ENCODE data around the gene MRPL1. TPM values are rescaled to one million over a fixed set of nuclear protein-coding genes. Genes with fewer than 3 reads are reported as not detected.

The MRPL1 gene
- 30.9 and 49.9 TPM in 2 replicates for polyA plus RNA-seq (2011; rRNA removed)
- 4.9 and 9.3 TPM in 2 replicates for polyA minus RNA-seq (2011; rRNA and poly(A)+ RNA removed)

- Histone ChIP-seq H3K9me3 (ENCODE audit: control insufficient read depth, insufficient read depth, low read length) (no peaks in the 10 kb centered on the region), H3K4me3 (ENCODE audit: low read depth, low read length) (peak within 1 kb of the TSS; percentile 93), H3K27me3 (ENCODE audit: control insufficient read depth, insufficient read depth, low read length) (no peaks in the 10 kb centered on the region), H3K27ac (ENCODE audit: low read depth, low read length) (peak within 1 kb of the TSS; percentile 98)
- CTCF ChIA-PET: interaction anchor here (0.5 to 2.0 kb wide), 15 partner anchors 16 to 747 kb away, joined by 3 to 8 read pairs (median 3); no protein-coding TSS in a partner anchor
- DNase-seq (ENCODE audit: low read depth, low spot score): peak; percentile 88
- POLR2A ChIA-PET: interaction anchor here (0.7 to 2.0 kb wide), 11 partner anchors 10 to 781 kb away, joined by 3 to 20 read pairs (median 3); partner anchors contain the start of gene CNOT6L
- no peak for TF ChIP-seq CTCF (IDR thresholded peaks at IDR 0.05; ENCODE audit: low read depth, low read length)
Measured at GRCh38 chr4:77862478-77863216, at the start of gene MRPL1. MRPL1 (plus strand) TSS chr4:77862830; CDS start chr4:77862849, 19 bp downstream.

GRCh38 chr4:77815636-77816035 is 47.0 kb upstream of the MRPL1 start:
- H3K9me3 ChIP-seq (ENCODE audit: control insufficient read depth, insufficient read depth, low read length): no peaks in the 10 kb centered on the region; the same call in 1 of the 2 replicates
- ChIA-PET POLR2A (no interaction called here), CTCF (no interaction called here)
- TF ChIP-seq CTCF (IDR thresholded peaks at IDR 0.05; ENCODE audit: low read depth, low read length): no peak
- no peaks in the 10 kb centered on the region for H3K27me3 ChIP-seq (ENCODE audit: control insufficient read depth, insufficient read depth, low read length)
- no peak overlapping the region for H3K27ac ChIP-seq (ENCODE audit: low read depth, low read length)
- no peak for DNase-seq (ENCODE audit: low read depth, low spot score)
- no peak overlapping the region for H3K4me3 ChIP-seq (ENCODE audit: low read depth, low read length)

- no peaks in the 10 kb centered on the region; the same call in 1 of the 2 replicates for H3K9me3 ChIP-seq (ENCODE audit: control insufficient read depth, insufficient read depth, low read length)
- no peaks in the 10 kb centered on the region for H3K27me3 ChIP-seq (ENCODE audit: control insufficient read depth, insufficient read depth, low read length)
- no peak for TF ChIP-seq CTCF (IDR thresholded peaks at IDR 0.05; ENCODE audit: low read depth, low read length)
- POLR2A ChIA-PET: no interaction called here
- H3K27ac ChIP-seq (ENCODE audit: low read depth, low read length): no peak overlapping the region
- DNase-seq (ENCODE audit: low read depth, low spot score): no peak
- CTCF ChIA-PET: interaction anchor here (1.9 kb wide), 1 partner anchor 16 kb away, joined by 7 read pairs; no protein-coding TSS in a partner anchor
- no peak overlapping the region for H3K4me3 ChIP-seq (ENCODE audit: low read depth, low read length)
Measured at GRCh38 chr4:77816546-77816945, 46.1 kb upstream of the MRPL1 start.

GRCh38 chr4:77817304-77818072 is 45.1 kb upstream of the MRPL1 start:
- POLR2A ChIA-PET: interaction anchor here (0.7 to 2.2 kb wide), 3 partner anchors 45 to 727 kb away, joined by 3 to 17 read pairs (median 3); partner anchors contain the start of gene MRPL1
- Histone ChIP-seq H3K9me3 (ENCODE audit: control insufficient read depth, insufficient read depth, low read length) (no peaks in the 10 kb centered on the region; the same call in 1 of the 2 replicates), H3K4me3 (ENCODE audit: low read depth, low read length) (peak overlapping the region; percentile 93), H3K27me3 (ENCODE audit: control insufficient read depth, insufficient read depth, low read length) (no peaks in the 10 kb centered on the region), H3K27ac (ENCODE audit: low read depth, low read length) (no peak overlapping the region)
- CTCF ChIA-PET: interaction anchor here (0.6 to 1.9 kb wide), 10 partner anchors 8 to 198 kb away, joined by 3 to 8 read pairs (median 5); partner anchors contain the start of gene MRPL1
- DNase-seq (ENCODE audit: low read depth, low spot score): no peak
- TF ChIP-seq CTCF (IDR thresholded peaks at IDR 0.05; ENCODE audit: low read depth, low read length): no peak
